ENCODE data around the gene PCDHGA2.
A peak's percentile ranks its signal among the peaks of the same experiment; 100 is the strongest.
"Not testable (repeated sequence)": the region's sequence is repeated elsewhere in the genome, so short reads cannot be mapped to it uniquely, and the experiment has no call there.

PCDHGA2 gene

GRCh38 chr5:141349917-141350619, 11.5 kb downstream of the PCDHGA2 start, which contains the start of gene PCDHGB1:
Gene PCDHGB1 (plus strand): TSS chr5:141350099. CDS start chr5:141350261, 162 bp downstream.
- peak; percentile 76 for DNase-seq

- DNase-seq = no peak
Measured at GRCh38 chr5:141351591-141351990, 13.0 kb downstream of the PCDHGA2 start.

- no peak for DNase-seq
Measured at GRCh38 chr5:141354900-141355469, 16.4 kb downstream of the PCDHGA2 start, which contains the start of gene PCDHGA4. Gene PCDHGA4 (plus strand): TSS chr5:141355021. CDS start chr5:141355108, 87 bp downstream.

GRCh38 chr5:141355641-141356040, 17.1 kb downstream of the PCDHGA2 start:
- no peak for DNase-seq

- DNase-seq = no peak
Measured at GRCh38 chr5:141356133-141356532, 17.6 kb downstream of the PCDHGA2 start.

GRCh38 chr5:141356950-141357349, 18.4 kb downstream of the PCDHGA2 start:
- DNase-seq = no peak

- peak; percentile 68 for DNase-seq
Measured at GRCh38 chr5:141359790-141360426, 21.3 kb downstream of the PCDHGA2 start, which contains the start of gene PCDHGB2. Gene PCDHGB2 (plus strand): TSS chr5:141359994. CDS start chr5:141360136, 142 bp downstream.

GRCh38 chr5:141360685-141361084, 22.1 kb downstream of the PCDHGA2 start:
- DNase-seq = no peak

GRCh38 chr5:141362719-141363118, 24.2 kb downstream of the PCDHGA2 start:
- DNase-seq = no peak

GRCh38 chr5:141363952-141364660, 25.5 kb downstream of the PCDHGA2 start, which contains the start of gene PCDHGA5:
Gene PCDHGA5 (plus strand): TSS chr5:141364162. CDS start chr5:141364331, 169 bp downstream.
- peak; percentile 21 for DNase-seq

- no peak for DNase-seq
Measured at GRCh38 chr5:141366016-141366896, 27.7 kb downstream of the PCDHGA2 start.

GRCh38 chr5:141369994-141370848, 31.7 kb downstream of the PCDHGA2 start, which contains the start of gene PCDHGB3:
Gene PCDHGB3 (plus strand): TSS chr5:141370242. CDS start chr5:141370395, 153 bp downstream.
- peak; percentile 71 for DNase-seq

GRCh38 chr5:141371572-141372475, 33.3 kb downstream of the PCDHGA2 start:
- no peak for DNase-seq

- peak; percentile 39 for DNase-seq
Measured at GRCh38 chr5:141373673-141374317, 35.2 kb downstream of the PCDHGA2 start, which contains the start of gene PCDHGA6. Gene PCDHGA6 (plus strand): TSS chr5:141373891. CDS start chr5:141374084, 193 bp downstream.

GRCh38 chr5:141374627-141375026, 36.1 kb downstream of the PCDHGA2 start:
- no peak for DNase-seq

GRCh38 chr5:141375444-141376155, 37.0 kb downstream of the PCDHGA2 start:
- DNase-seq = not testable (repeated sequence)

- peak; percentile 62 for DNase-seq
Measured at GRCh38 chr5:141382469-141383294, 44.1 kb downstream of the PCDHGA2 start, which contains the start of gene PCDHGA7. Gene PCDHGA7 (plus strand): TSS chr5:141382742. CDS start chr5:141382900, 158 bp downstream.

Data from EL (cell line).